B cell (primary cell): ENCODE results near the gene PRR11. TPM values are rescaled to one million over a fixed set of nuclear protein-coding genes. Genes with fewer than 3 reads are reported as not detected.

Experiments used
- ATAC-seq: fragments of 200-7000 bp; cut with Tn5 transposase; one replicate; pipeline ENCODE4 v1.10.0; 2021; ENCODE audit warnings: low read depth, mild to moderate bottlenecking, moderate number of reproducible peaks, moderate library complexity
- CTCF ChIA-PET: fragments of 350-600 bp; sonication (Branson Sonifier 250); formaldehyde crosslinking; loops from one replicate; lab custom pipeline; 2021; ENCODE audit warnings: antibody characterized with exemption, inconsistent platforms; lab: Charles Lee
- POLR2A ChIA-PET: fragments of 350-600 bp; sonication (Branson Sonifier 250); formaldehyde crosslinking; loops from one replicate; lab custom pipeline; 2021; ENCODE audit warnings: antibody characterized with exemption; lab: Charles Lee
- DNase-seq: peaks from one replicate; pipeline ENCODE4 v3.0.0; 2013
- H2AFZ ChIP-seq: 2 replicates; pipeline ENCODE4 v1.6.1; 2012; ENCODE audit warnings: mild to moderate bottlenecking, low read depth, low read length; ENCODE audit not compliant: insufficient read depth, poor library complexity, severe bottlenecking
- H3K27ac ChIP-seq, 2 donors: 1 replicate in 1 of 2; 2 replicates in 1 of 2; pipeline ENCODE4 v1.5.1; 2012 to 2013; ENCODE audit warnings: low read length in 2 of 2, mild to moderate bottlenecking in 2 of 2, moderate library complexity in 1 of 2
- H3K27me3 ChIP-seq, 4 experiments: fragments of 200-600 bp in 1 of 4; sonication (generic) in 1 of 4; replicated peaks in 1 of 4; 1 replicate in 2 of 4; 2 replicates in 2 of 4; pipeline versions ENCODE4 v1.6.1 to v1.7.0; 2013 to 2016; ENCODE audit warnings: low read length in 3 of 4, mild to moderate bottlenecking in 2 of 4, mixed read lengths in 1 of 4, moderate library complexity in 1 of 4; ENCODE audit not compliant: insufficient read depth in 4 of 4, control insufficient read depth in 3 of 4; ENCODE audit errors: control extremely low read depth in 1 of 4
- H3K36me3 ChIP-seq, 2 experiments: replicated peaks in 1 of 2; 1 replicate in 1 of 2; 2 replicates in 1 of 2; pipeline versions ENCODE4 v1.6.1 to v1.7.1; 2013; ENCODE audit warnings: low read length in 1 of 2; ENCODE audit not compliant: insufficient read depth in 2 of 2, control insufficient read depth in 1 of 2; ENCODE audit errors: control extremely low read depth in 1 of 2, extremely low read depth in 1 of 2
- H3K4me1 ChIP-seq, 2 donors: fragments of 200-600 bp in 1 of 2; sonication (generic) in 1 of 2; 1 replicate in 1 of 2; 2 replicates in 1 of 2; pipeline versions ENCODE4 v1.5.1 to v1.6.1; 2013 to 2017; ENCODE audit warnings: low read length in 2 of 2; ENCODE audit not compliant: control insufficient read depth in 2 of 2, insufficient read depth in 2 of 2
- H3K4me2 ChIP-seq: replicated peaks from 2 replicates; pipeline ENCODE3; 2012; ENCODE audit warnings: mild to moderate bottlenecking, low read depth, low read length; ENCODE audit not compliant: poor library complexity, severe bottlenecking
- H3K4me3 ChIP-seq, 5 experiments: fragments of 200-600 bp in 1 of 5; sonication (generic) in 1 of 5; 1 replicate in 3 of 5; 2 replicates in 2 of 5; pipeline versions ENCODE4 v1.5.1 to v1.7.0; 2011 to 2016; ENCODE audit warnings: low read length in 4 of 5, mild to moderate bottlenecking in 4 of 5, low read depth in 2 of 5, control low read depth in 1 of 5, moderate library complexity in 1 of 5; ENCODE audit not compliant: insufficient read depth in 1 of 5; ENCODE audit errors: control extremely low read depth in 1 of 5, extremely low read depth in 1 of 5
- H3K79me2 ChIP-seq: fragments of 200-600 bp; sonication (generic); one replicate; pipeline ENCODE4 v1.6.0; 2016; ENCODE audit warnings: low read length; ENCODE audit not compliant: control insufficient read depth, insufficient read depth
- H3K9ac ChIP-seq: fragments of 200-600 bp; sonication (generic); 2 replicates; pipeline ENCODE4 v1.6.1; 2017; ENCODE audit warnings: mild to moderate bottlenecking, low read length, moderate library complexity
- H3K9me3 ChIP-seq, 3 donors: one replicate each; pipeline versions ENCODE4 v1.6.1 to v1.7.1; 2013; ENCODE audit warnings: low read length in 2 of 3; ENCODE audit not compliant: control insufficient read depth in 2 of 3, insufficient read depth in 1 of 3; ENCODE audit errors: control extremely low read depth in 1 of 3
- H4K20me1 ChIP-seq: 2 replicates; pipeline ENCODE4 v1.6.0; 2012; ENCODE audit warnings: mild to moderate bottlenecking, low read length; ENCODE audit not compliant: insufficient read depth, control insufficient read depth, poor library complexity, severe bottlenecking
- H3K27ac Mint-ChIP-seq: one replicate; pipeline ENCODE4 v1.8.0; 2021; ENCODE audit warnings: mixed read lengths
- H3K27me3 Mint-ChIP-seq: one replicate; pipeline ENCODE4 v1.8.0; 2021; ENCODE audit warnings: mixed read lengths
- H3K4me1 Mint-ChIP-seq: one replicate; pipeline ENCODE4 v1.8.0; 2021; ENCODE audit warnings: mixed read lengths
- H3K4me3 Mint-ChIP-seq: one replicate; pipeline ENCODE4 v1.8.0; 2021; ENCODE audit warnings: mixed read lengths
- H3K9me3 Mint-ChIP-seq: one replicate; pipeline ENCODE4 v1.8.0; 2022; ENCODE audit warnings: mixed read lengths; ENCODE audit not compliant: insufficient read depth
- EZH2 ChIP-seq: IDR thresholded peaks from 2 replicates; pipeline ENCODE4 v1.6.1; 2012; ENCODE audit warnings: borderline replicate concordance, low read depth, mild to moderate bottlenecking, moderate library complexity, low read length; ENCODE audit not compliant: insufficient read depth, poor library complexity, severe bottlenecking
- WGBS: methylation state at CpG from one replicate; pipeline ENCODE4 v1.1.5; 2013; ENCODE audit warnings: missing lambda C conversion rate; ENCODE audit not compliant: insufficient coverage; 5-methylcytosine and 5-hydroxymethylcytosine counted together
- intact Hi-C: fragments of 100-400 bp; cut with micrococcal nuclease; formaldehyde crosslinking; loops from one replicate; pipeline ENCODE4 v1.10.0; 2022
- polyA plus RNA-seq: library from polyadenylated mRNA; depleted of rRNA; stranded (reverse); fragments of >200 nt; gene quantifications from 2 replicates; pipeline ENCODE4 v1.2.3, GENCODE V29; 2012
- total RNA-seq, 2 donors: library from RNA; stranded (reverse); fragments of 120-200 nt in 1 of 2; gene quantifications; 1 replicate in 1 of 2; 2 replicates in 1 of 2; pipeline versions ENCODE4 v1.2.3 to v1.2.4, GENCODE V29; 2013 to 2022
- TF ChIP-seq, protein P1 (sequence below): fragments of 200-600 bp; IDR thresholded peaks from one replicate; pipeline ENCODE4 v1.8.0; 2022; ENCODE audit warnings: antibody characterized with exemption, mild to moderate bottlenecking

PRR11 gene
- total and polyA plus RNA-seq, 2 donors (not counting 1 experiment from before 2014, with no cell fraction given): 1.2 to 1.5 TPM

DNA sequence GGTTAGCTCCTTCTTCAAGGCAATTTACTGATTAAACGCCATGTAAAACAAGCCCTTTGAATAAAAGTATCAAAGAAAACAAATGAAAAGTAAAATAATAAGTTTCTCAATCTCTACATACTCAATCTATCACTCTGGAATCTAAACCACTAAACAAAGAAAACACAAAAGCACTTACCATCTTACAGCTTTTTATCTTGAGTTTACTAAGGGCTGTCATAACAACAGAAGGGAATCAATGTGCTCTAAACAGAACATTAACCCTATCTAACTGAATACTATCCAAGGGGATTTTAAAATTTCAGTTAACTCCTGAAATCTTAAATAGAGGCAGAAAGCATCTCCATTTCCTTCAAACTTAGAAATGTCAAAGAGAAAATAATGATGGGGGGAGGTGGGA lies 4.0 kb upstream of the PRR11 start:
- Mint-ChIP-seq H3K27ac (no peak overlapping the region), H3K4me3 (no peak overlapping the region)
- POLR2A ChIA-PET: no interaction called here

DNA sequence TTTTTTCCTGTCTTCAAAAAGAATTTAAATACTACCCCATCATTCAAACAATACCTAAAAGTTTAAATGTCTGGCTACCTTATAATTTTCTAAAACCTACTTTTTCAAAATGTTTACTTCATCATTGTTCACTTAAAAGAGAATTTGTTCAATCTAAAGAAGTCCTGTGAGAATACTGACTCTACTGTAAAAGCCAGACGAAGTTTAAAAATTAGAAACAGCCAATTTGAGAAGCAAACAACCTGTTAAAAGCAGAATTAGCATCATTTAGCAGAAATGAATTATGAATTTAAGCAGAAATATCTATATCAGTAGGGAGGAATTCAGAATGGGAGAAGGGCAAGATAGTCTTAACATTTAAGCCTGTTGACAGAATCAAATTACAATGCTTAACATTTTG lies 2.6 kb upstream of the PRR11 start:
- Histone ChIP-seq H3K27ac (no peak overlapping the region), H2AFZ (no peak overlapping the region)

More for the DNA sequence above, 4.0 kb upstream of the PRR11 start:
- no CpG with 5 or more reads among the region's 1 CpG for WGBS
- Histone ChIP-seq H3K9ac (no peak overlapping the region), H3K4me2 (no peak overlapping the region), H3K9me3 (no peaks in the 10 kb centered on the region), H3K27ac (no peak overlapping the region), H3K4me1 (peaks cover 9 to 15% of the 10 kb centered on the region in 2 donors), H2AFZ (no peak overlapping the region), H4K20me1 (no peaks in the 10 kb centered on the region), H3K79me2 (peaks cover 74% of the 10 kb centered on the region), H3K36me3 (no peaks in the 10 kb centered on the region), H3K27me3 (no peaks in the 10 kb centered on the region), H3K4me3 (no peak overlapping the region)
- H3K9me3 Mint-ChIP-seq: no peaks in the 10 kb centered on the region
- H3K27me3 Mint-ChIP-seq: no peaks in the 10 kb centered on the region
- ATAC-seq: no peak
- intact Hi-C loops: no loop called here
- peaks cover 15% of the 10 kb centered on the region for H3K4me1 Mint-ChIP-seq
- CTCF ChIA-PET: no interaction called here
- TF ChIP-seq, protein P1, sequence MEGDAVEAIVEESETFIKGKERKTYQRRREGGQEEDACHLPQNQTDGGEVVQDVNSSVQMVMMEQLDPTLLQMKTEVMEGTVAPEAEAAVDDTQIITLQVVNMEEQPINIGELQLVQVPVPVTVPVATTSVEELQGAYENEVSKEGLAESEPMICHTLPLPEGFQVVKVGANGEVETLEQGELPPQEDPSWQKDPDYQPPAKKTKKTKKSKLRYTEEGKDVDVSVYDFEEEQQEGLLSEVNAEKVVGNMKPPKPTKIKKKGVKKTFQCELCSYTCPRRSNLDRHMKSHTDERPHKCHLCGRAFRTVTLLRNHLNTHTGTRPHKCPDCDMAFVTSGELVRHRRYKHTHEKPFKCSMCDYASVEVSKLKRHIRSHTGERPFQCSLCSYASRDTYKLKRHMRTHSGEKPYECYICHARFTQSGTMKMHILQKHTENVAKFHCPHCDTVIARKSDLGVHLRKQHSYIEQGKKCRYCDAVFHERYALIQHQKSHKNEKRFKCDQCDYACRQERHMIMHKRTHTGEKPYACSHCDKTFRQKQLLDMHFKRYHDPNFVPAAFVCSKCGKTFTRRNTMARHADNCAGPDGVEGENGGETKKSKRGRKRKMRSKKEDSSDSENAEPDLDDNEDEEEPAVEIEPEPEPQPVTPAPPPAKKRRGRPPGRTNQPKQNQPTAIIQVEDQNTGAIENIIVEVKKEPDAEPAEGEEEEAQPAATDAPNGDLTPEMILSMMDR: no peak
- no peak for TF ChIP-seq EZH2
- DNase-seq: no peak

More for the DNA sequence above, 2.6 kb upstream of the PRR11 start:
- no peaks in the 10 kb centered on the region for H3K9me3 Mint-ChIP-seq
- CTCF ChIA-PET: no interaction called here
- Histone ChIP-seq H3K36me3 (no peaks in the 10 kb centered on the region), H3K9me3 (no peaks in the 10 kb centered on the region), H3K9ac (no peak overlapping the region), H4K20me1 (no peaks in the 10 kb centered on the region), H3K79me2 (peaks cover 67% of the 10 kb centered on the region), H3K4me3 (no peak overlapping the region), H3K4me1 (peaks cover 9 to 15% of the 10 kb centered on the region in 2 donors), H3K4me2 (no peak overlapping the region), H3K27me3 (no peaks in the 10 kb centered on the region)
- intact Hi-C loops: no loop called here
- H3K27ac Mint-ChIP-seq: no peak overlapping the region
- WGBS: no CpG with 5 or more reads among the region's 1 CpG
- peaks cover 15% of the 10 kb centered on the region for H3K4me1 Mint-ChIP-seq
- no peak for ATAC-seq
- H3K4me3 Mint-ChIP-seq: peak overlapping the region; percentile 6
- TF ChIP-seq EZH2: no peak
- TF ChIP-seq, protein P1: no peak
- no peaks in the 10 kb centered on the region for H3K27me3 Mint-ChIP-seq
- DNase-seq: no peak
- POLR2A ChIA-PET: no interaction called here
